Measurements from ENCODE around the gene CXCR6.
"Not testable (repeated sequence)": the region's sequence is repeated elsewhere in the genome, so short reads cannot be mapped to it uniquely, and the experiment has no call there.

Gene CXCR6

GRCh38 chr3:45988804-45989203, 45.5 kb downstream of the CXCR6 start:
- no peak for DNase-seq (ENCODE audit: low spot score)

GRCh38 chr3:45990181-45990580, 46.9 kb downstream of the CXCR6 start:
- no peak for DNase-seq (ENCODE audit: low spot score)

GRCh38 chr3:45991341-45991740, 48.1 kb downstream of the CXCR6 start:
- no peak for DNase-seq (ENCODE audit: low spot score)

- no peak for DNase-seq (ENCODE audit: low spot score)
These were observed 49.0 kb downstream of the CXCR6 start for GRCh38 chr3:45992133-45992729.

GRCh38 chr3:45992821-45993221, 49.6 kb downstream of the CXCR6 start:
- no peak for DNase-seq (ENCODE audit: low spot score)

- DNase-seq (ENCODE audit: low spot score) = no peak
These were observed 50.3 kb downstream of the CXCR6 start for GRCh38 chr3:45993421-45994027.

- peak; percentile 37 for DNase-seq (ENCODE audit: low spot score)
These were observed 51.4 kb downstream of the CXCR6 start for GRCh38 chr3:45994419-45995235.

- peak; percentile 89 for DNase-seq (ENCODE audit: low spot score)
These were observed 52.2 kb downstream of the CXCR6 start, which contains the start of gene FYCO1 for GRCh38 chr3:45995236-45996192. Gene FYCO1 (minus strand): TSS chr3:45995824. CDS start chr3:45984910, 10,914 bp downstream.

- DNase-seq (ENCODE audit: low spot score) = not testable (repeated sequence)
These were observed 54.2 kb downstream of the CXCR6 start for GRCh38 chr3:45997499-45997898.

- no peak for DNase-seq (ENCODE audit: low spot score)
These were observed 54.7 kb downstream of the CXCR6 start for GRCh38 chr3:45997942-45998341.
